Lower lobe of right lung (tissue), 2 donors: ENCODE results near the gene DSC2. TPM values are rescaled to one million over a fixed set of nuclear protein-coding genes. Genes with fewer than 3 reads are reported as not detected.
A peak's percentile ranks its signal among the peaks of the same experiment; 100 is the strongest.

ENCODE experiments used
- ATAC-seq, 2 donors: fragments of 200-7000 bp; cut with Tn5 transposase; one replicate each; pipeline ENCODE4 v1.9.1; 2020 to 2022; ENCODE audit warnings: mild to moderate bottlenecking in 2 of 2, moderate library complexity in 2 of 2
- DNase-seq: peaks from one replicate; pipeline ENCODE4 v3.0.0-alpha.2; 2020
- H3K27ac ChIP-seq: fragments of 200-600 bp; one replicate; pipeline ENCODE4 v1.8.0; 2022
- H3K27me3 ChIP-seq: fragments of 200-600 bp; one replicate; pipeline ENCODE4 v1.8.0; 2022; ENCODE audit warnings: low read depth
- H3K36me3 ChIP-seq: fragments of 200-600 bp; one replicate; pipeline ENCODE4 v1.8.0; 2022; ENCODE audit warnings: mild to moderate bottlenecking
- H3K4me1 ChIP-seq: fragments of 200-600 bp; one replicate; pipeline ENCODE4 v1.8.0; 2022
- H3K4me3 ChIP-seq: fragments of 200-600 bp; one replicate; pipeline ENCODE4 v1.8.0; 2022; ENCODE audit warnings: mild to moderate bottlenecking
- H3K9me3 ChIP-seq: fragments of 200-600 bp; one replicate; pipeline ENCODE4 v1.8.0; 2022
- intact Hi-C: fragments of 100-400 bp; cut with DNase I; formaldehyde crosslinking; loops from one replicate; pipeline ENCODE4 v1.11.0; 2022
- total RNA-seq: library from RNA; stranded (reverse); fragmentation: NEBNext Ultra II Directional; extraction: Animal tissue kit (Norgen Biotek cat#: 25700); gene quantifications from one replicate; pipeline ENCODE4 v1.2.1, GENCODE V29; 2021
- TF ChIP-seq, protein P1 (sequence below): fragments of 200-600 bp; IDR thresholded peaks from one replicate; pipeline ENCODE4 v1.8.0; 2022; ENCODE audit warnings: antibody characterized with exemption, mild to moderate bottlenecking
- donor health status: DM: no; HTN: yes; CAD: no; lungs with severe emphysema.

DSC2 gene
- total RNA-seq, 1 donor from 2014 or later = 17.6 TPM

DNA sequence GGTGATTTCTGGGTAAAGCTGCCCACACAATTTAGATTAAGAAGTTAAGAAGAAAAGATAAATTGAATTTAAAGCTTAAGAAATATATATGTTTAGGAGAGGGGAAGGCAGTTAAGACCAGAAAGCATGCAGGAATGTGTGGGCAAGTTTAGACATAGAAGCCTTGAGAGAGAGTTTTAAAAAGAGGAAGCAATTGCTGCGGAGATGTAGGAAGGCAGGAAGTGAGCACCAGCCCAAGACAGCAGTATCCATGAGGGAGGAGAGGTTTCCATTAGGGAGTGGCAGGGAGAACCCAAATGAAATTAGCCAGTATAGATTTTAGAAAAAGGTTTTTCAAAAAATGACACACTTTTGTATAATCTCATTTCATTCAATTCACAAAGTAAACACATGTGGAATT, 24.3 kb downstream of the DSC2 start:
- intact Hi-C loops = no loop called here
- Histone ChIP-seq H3K27me3 (no peaks in the 10 kb centered on the region), H3K4me3 (no peak overlapping the region), H3K36me3 (peaks cover 10% of the 10 kb centered on the region), H3K27ac (no peak overlapping the region), H3K4me1 (no peaks in the 10 kb centered on the region), H3K9me3 (no peaks in the 10 kb centered on the region)
- no peak for DNase-seq
- TF ChIP-seq, protein P1, sequence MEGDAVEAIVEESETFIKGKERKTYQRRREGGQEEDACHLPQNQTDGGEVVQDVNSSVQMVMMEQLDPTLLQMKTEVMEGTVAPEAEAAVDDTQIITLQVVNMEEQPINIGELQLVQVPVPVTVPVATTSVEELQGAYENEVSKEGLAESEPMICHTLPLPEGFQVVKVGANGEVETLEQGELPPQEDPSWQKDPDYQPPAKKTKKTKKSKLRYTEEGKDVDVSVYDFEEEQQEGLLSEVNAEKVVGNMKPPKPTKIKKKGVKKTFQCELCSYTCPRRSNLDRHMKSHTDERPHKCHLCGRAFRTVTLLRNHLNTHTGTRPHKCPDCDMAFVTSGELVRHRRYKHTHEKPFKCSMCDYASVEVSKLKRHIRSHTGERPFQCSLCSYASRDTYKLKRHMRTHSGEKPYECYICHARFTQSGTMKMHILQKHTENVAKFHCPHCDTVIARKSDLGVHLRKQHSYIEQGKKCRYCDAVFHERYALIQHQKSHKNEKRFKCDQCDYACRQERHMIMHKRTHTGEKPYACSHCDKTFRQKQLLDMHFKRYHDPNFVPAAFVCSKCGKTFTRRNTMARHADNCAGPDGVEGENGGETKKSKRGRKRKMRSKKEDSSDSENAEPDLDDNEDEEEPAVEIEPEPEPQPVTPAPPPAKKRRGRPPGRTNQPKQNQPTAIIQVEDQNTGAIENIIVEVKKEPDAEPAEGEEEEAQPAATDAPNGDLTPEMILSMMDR = no peak
- ATAC-seq = no peak

DNA sequence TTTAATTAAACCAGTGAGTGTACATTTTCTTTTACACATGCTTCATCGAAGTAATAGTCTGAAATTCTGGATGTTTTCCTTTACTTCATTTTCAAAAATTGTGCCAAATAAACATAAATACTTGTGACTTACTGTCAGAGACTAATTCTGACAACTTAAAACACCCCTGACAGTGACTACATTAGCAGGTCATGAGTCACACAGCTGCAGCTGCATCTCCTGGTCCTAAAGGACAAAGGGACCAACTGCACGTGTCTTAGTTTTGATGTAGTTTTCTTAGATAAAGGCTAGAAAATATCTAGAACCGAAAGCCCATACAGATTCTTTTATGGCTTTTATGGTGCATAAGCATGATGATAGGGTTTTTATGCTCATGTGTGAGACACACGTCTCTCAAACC, 30.0 kb downstream of the DSC2 start:
- Histone ChIP-seq H3K27ac (no peak overlapping the region), H3K27me3 (no peaks in the 10 kb centered on the region), H3K36me3 (peaks cover 14% of the 10 kb centered on the region), H3K9me3 (no peaks in the 10 kb centered on the region), H3K4me3 (no peak overlapping the region), H3K4me1 (no peaks in the 10 kb centered on the region)
- intact Hi-C loops = no loop called here
- TF ChIP-seq, protein P1 = no peak
- ATAC-seq (no peak), DNase-seq (no peak)

DNA sequence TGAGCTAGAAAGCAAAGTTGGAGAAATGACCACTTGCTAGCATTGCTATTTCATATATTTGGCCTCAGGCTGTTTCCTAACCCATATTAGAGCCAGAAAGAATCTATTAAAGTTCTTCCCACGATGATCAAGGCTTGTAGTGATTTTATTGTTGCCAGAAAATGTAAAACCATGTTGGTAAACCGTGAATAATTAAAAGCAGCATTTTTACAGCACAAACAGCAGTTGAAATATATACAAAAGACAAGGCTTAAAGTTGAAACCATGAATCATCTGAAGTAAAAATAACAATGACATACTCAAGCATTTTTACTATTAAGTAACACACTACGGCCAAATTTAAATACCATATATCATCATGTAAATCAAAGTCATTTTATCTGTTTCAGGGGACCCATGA, 32.0 kb downstream of the DSC2 start:
- Histone ChIP-seq H3K36me3 (peaks cover 14% of the 10 kb centered on the region), H3K27me3 (no peaks in the 10 kb centered on the region), H3K4me3 (no peak overlapping the region), H3K9me3 (no peaks in the 10 kb centered on the region), H3K4me1 (no peaks in the 10 kb centered on the region), H3K27ac (no peak overlapping the region)
- TF ChIP-seq, protein P1 = no peak
- ATAC-seq = no peak
- no peak for DNase-seq
- intact Hi-C loops = no loop called here

DNA sequence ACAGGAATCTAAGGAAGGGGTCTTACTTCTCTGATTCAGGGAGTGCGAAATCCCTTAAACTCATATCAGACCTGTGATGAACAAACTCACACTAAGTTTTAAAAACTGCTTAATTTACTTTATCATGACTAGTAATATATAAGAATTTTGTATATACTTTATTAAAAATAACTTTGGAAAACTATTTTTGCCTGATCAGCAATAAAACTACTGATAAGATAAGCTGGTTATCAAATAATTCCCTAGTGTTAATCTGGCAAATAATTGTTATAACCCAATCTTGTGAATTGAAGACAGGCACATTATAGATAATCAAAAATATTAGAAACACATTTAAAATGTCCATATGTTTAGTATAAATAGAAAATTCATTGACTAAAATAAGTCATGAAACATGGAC, 36.0 kb downstream of the DSC2 start:
- ATAC-seq (no peak), DNase-seq (no peak)
- H3K27ac ChIP-seq = no peak overlapping the region
- TF ChIP-seq, protein P1 = no peak
- no peaks in the 10 kb centered on the region for H3K27me3 ChIP-seq
- no peak overlapping the region for H3K4me3 ChIP-seq
- H3K4me1 ChIP-seq = no peaks in the 10 kb centered on the region
- intact Hi-C loops = no loop called here
- H3K36me3 ChIP-seq = peaks cover 6% of the 10 kb centered on the region
- no peaks in the 10 kb centered on the region for H3K9me3 ChIP-seq

DNA sequence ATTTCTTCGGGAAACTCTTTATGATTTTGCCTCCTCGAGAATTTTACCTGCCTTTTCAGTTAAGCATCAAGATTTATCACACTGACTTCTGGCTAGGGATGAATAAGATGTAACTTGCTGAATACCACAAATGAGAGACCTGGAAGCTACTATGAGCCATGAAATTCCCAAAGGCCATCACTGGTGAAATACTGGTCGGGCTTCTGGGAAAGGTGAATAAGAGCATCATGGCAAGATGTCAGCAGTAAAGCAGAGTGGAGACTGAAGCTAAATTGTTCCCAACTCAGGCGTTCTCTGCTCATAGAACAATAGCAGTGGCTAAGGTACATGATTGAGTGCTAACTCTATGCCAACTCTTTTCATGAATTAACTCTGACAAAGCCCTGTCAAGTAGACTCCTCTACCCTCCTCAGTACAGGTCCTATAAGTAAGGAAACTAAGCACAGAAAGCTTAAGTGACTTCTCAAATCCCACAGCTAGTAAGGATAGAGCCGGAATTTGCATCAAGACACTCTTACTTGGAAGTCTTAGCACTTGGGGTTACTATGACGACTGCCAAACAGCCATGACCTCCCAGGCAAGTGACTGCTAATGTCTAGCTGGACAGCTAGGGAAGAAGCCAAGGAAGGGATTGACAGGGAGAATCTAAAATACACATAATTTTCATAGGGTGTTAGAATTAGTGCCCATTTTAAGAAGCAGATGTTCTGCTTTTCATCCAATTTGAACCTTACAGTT, 37.0 kb downstream of the DSC2 start:
- ATAC-seq (peak in 1 of 2 donors; percentile 40), DNase-seq (no peak)
- H3K9me3 ChIP-seq = no peaks in the 10 kb centered on the region
- TF ChIP-seq, protein P1 = no peak
- H3K27ac ChIP-seq = no peak overlapping the region
- no peaks in the 10 kb centered on the region for H3K4me1 ChIP-seq
- H3K36me3 ChIP-seq = peaks cover 6% of the 10 kb centered on the region
- intact Hi-C loops = no loop called here
- no peaks in the 10 kb centered on the region for H3K27me3 ChIP-seq
- H3K4me3 ChIP-seq = no peak overlapping the region
